Endometrial microvascular endothelial cells (primary cell): ENCODE measurements around the gene CTDSPL. TPM values are rescaled to one million over a fixed set of nuclear protein-coding genes. Genes with fewer than 3 reads are reported as not detected.

Source experiments
- in situ Hi-C: cut with HindIII; loops from 2 replicates; pipeline ENCODE4 v1.10.0; 2017; ENCODE audit warnings: low sequenced_read_pairs, low pct_unique_long_range_greater_than_20kb; ENCODE audit errors: inconsistent ontology term
- total RNA-seq: library from RNA; depleted of rRNA; stranded (reverse); fragments of >200 nt; gene quantifications from one replicate; pipeline ENCODE4 v1.2.3, GENCODE V29; 2015; ENCODE audit errors: inconsistent ontology term

The CTDSPL gene
- total RNA-seq, 1 donor from 2014 or later: 17.2 TPM

GRCh38 chr3:37991109-37991508, 129.4 kb downstream of the CTDSPL start:
- in situ Hi-C loops: no loop called here

GRCh38 chr3:37991823-37992222, 130.1 kb downstream of the CTDSPL start:
- in situ Hi-C loops: no loop called here

- in situ Hi-C loops: no loop called here
These were observed 130.8 kb downstream of the CTDSPL start for GRCh38 chr3:37992271-37993066.

GRCh38 chr3:37993067-37993455, 131.4 kb downstream of the CTDSPL start:
- in situ Hi-C loops: no loop called here

GRCh38 chr3:37993460-37993819, 131.8 kb downstream of the CTDSPL start:
- in situ Hi-C loops: no loop called here

GRCh38 chr3:37993820-37994638, 132.3 kb downstream of the CTDSPL start:
- in situ Hi-C loops: no loop called here

GRCh38 chr3:37994639-37994972, 132.9 kb downstream of the CTDSPL start:
- in situ Hi-C loops: no loop called here

GRCh38 chr3:37995652-37996641, 134.3 kb downstream of the CTDSPL start:
- in situ Hi-C loops: no loop called here

- in situ Hi-C loops: no loop called here
These were observed 135.2 kb downstream of the CTDSPL start for GRCh38 chr3:37996785-37997301.

GRCh38 chr3:37997342-37997741, 135.7 kb downstream of the CTDSPL start:
- in situ Hi-C loops: no loop called here

GRCh38 chr3:37997791-37998370, 136.2 kb downstream of the CTDSPL start:
- in situ Hi-C loops: no loop called here

GRCh38 chr3:37999836-38000235, 138.2 kb downstream of the CTDSPL start:
- in situ Hi-C loops: no loop called here

- in situ Hi-C loops: no loop called here
These were observed 138.7 kb downstream of the CTDSPL start for GRCh38 chr3:38000242-38000916.

- in situ Hi-C loops: no loop called here
These were observed 139.3 kb downstream of the CTDSPL start for GRCh38 chr3:38000965-38001455.

- in situ Hi-C loops: no loop called here
These were observed 139.9 kb downstream of the CTDSPL start for GRCh38 chr3:38001456-38002081.

GRCh38 chr3:38002291-38002876, 140.7 kb downstream of the CTDSPL start:
- in situ Hi-C loops: no loop called here

- in situ Hi-C loops: no loop called here
These were observed 141.3 kb downstream of the CTDSPL start for GRCh38 chr3:38002940-38003339.
